HuH-7 (cell line): ENCODE measurements around the gene SEBOX.
"Not testable (repeated sequence)": the region's sequence is repeated elsewhere in the genome, so short reads cannot be mapped to it uniquely, and the experiment has no call there.

ENCODE experiments used
- DNase-seq: peaks from one replicate; pipeline ENCODE4 v3.0.0; 2011; ENCODE audit warnings: low spot score

SEBOX gene

DNA sequence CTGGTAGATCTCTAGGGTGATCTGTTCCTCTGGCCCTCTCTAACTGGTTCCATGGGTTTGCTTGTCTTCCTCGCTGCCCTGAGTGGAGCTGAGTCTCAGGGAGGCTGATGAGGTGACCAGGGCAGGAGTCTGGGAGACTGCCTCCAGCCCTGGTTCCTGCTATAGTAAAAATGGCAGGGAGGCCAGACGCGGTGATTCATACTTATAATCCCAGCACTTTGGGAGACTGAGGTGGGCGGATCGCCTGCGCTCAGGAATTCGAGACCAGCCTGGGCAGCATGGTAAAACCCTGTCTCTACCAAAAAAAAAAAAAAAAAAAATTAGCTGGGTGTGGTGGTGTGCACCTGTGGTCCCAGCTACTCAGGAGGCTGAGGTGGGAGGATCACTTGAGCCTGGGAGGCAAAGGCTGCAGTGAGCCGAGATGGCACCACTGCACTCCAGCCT, 26.2 kb downstream of the SEBOX start:
- not testable (repeated sequence) for DNase-seq

DNA sequence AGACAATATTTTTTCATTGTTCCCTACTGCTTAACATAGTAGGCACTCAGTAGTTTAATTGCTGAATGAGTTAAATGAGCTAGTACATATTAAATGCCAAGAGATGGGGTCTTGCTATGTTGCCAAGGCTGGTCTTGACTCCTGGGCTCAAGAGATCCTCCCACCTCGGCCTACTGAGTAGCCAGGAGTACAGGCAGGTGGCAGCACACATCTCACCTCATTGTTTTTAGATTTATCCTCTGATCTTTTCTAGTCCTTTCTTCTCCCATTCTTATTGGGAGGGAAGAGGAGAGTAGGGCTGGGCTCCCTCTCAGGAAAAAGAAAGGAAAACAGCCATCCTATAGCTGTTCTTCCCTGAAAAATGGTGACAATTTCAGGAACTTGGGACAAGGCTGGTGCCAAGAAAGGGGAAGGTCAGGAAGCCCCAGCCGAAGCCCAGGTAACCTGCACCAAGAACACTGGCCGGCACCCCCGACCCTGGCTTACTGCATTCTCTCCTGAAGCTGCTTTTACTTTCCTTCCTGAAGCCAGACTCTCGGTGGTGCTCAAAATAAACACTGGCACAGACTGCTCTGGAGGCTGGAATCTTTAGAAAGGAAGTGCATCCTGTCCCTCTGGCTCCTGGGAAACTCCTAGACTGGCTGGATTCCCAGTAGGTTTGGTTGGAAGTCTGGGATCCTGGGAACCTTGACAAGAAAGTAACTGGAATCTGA, 26.8 kb downstream of the SEBOX start:
- DNase-seq = no peak

DNA sequence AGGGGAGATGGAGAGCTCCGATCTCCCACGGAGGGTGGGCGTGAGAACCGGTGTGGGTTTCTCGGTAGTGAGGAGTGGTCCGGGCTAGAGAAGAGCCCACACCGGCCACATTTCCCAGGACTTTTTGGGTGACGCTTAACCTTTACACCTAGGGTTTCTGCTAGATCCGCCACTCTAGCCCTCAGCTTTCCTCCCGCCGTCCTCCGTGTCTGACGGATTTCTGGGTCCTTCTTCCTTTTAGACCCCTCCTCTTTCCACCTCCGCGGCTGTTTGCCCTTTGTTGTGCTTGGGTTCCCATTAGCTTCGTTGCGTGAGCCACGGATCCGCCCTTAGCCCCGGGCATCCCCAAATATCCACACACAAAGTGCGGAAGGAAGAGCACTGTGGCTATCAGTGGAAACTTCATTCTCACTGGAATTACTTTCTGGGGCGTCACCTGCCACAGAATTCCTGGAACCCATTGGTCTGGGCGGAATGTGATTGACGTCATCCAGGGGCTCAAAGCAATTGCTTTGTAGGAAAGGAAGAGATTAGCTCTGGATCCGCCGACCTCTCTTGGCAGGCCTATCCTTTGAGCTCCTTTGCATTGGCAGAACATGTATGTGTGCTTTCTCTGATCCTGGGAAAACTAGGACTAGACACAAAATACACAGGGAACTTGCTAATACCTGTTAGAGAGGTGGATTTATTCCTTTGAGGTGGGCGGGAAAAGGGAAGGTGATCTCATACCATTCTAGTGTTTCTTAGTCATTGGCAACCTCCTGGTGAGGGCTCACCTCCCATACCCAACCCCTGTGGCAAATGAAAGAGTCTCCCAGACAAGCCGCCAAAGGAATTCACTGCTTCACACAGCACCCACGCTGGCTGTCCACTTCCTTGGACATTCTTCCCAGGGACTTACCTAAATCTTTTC, 28.8 kb downstream of the SEBOX start:
- DNase-seq = peak; percentile 57

DNA sequence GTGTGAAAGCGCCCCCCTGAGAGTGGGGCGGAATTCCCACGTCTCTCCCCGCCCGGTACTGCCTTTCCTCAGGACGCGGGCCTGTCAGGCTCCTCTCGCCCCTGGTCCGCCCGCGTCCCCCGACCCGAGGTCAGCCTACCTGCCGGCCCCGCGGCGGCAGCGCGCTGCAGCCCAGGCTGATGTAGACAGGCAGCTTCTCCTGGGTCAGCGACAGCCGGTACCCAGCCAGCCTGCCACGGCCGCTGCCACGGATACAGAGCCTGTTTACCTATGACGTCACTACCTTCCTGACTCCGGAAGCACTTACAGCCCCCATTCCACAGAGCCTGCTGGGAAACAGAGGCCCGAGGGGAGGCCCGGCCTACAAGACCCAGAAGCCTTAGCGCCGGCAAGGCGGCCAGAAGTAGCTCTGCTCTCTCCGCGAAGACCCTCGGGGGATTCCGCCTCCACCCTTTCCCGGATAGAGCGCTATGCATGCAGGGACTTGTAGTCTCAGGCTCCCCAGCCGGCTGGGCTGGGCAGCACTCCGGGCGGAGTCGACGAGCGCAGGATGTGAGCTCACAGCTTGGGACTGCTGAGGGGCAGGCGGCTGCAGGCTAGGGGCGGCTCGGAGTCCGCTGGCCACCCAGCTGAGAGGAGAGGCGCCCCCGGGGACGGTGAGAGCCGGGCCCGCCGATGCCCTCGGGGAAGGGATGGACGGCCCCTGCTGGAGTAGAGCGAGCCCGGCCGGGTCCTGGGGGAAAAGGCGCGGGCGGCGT, 29.6 kb downstream of the SEBOX start, which contains the start of the genes IFT20 and TNFAIP1:
TSS of gene IFT20 (minus strand) at position 272 of the 758 bp plus-strand sequence. CDS start 3,487 bp downstream, outside the sequence.
TSS of gene TNFAIP1 (plus strand) at position 561 of the 758 bp plus-strand sequence. CDS start 3,761 bp downstream, outside the sequence.
- DNase-seq = peak; percentile 96

DNA sequence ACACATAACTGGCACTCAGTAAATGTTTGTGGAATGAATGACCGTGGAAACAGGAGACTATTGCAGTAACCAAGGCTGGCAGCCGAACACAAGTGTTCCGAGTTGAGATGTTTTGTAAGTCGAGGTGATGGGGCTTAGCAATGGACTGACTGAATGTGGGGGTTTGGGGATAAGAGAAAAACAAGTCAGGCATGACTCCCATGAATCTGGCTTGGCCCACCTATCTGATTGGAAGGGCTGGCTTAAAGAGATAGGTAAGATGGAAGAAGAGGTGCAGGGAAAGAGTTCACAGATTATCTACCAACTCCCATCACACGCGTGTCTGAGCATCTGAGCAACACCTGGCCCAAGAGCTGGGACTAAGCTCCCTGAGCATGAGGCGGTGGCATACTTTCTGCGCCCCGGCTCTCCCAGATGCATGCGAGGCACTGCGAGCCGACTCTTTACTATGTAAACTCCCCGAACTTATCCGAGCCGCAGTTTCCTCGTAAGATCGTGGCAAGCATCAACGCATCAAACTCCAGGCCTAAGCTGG, 30.3 kb downstream of the SEBOX start:
- DNase-seq = no peak

DNA sequence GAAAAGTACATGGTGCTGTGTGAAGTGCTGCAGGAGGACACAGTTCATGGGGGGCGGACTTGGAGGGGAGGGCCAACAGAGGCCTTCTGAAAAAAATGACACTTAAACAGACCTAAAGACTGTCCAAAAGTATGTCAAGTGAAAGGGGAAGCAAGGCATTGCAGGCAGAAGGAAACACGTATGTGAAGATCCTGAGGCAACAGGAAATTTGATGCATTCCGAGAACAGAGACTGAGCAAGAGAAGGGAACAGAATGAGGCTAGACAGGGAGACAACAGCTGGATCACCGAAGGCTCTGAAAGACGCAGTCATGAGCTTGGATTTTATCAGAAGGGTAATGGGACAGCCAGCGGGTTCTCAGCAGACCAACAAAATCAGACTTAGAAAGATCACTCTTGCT, 30.8 kb downstream of the SEBOX start:
- no peak for DNase-seq

DNA sequence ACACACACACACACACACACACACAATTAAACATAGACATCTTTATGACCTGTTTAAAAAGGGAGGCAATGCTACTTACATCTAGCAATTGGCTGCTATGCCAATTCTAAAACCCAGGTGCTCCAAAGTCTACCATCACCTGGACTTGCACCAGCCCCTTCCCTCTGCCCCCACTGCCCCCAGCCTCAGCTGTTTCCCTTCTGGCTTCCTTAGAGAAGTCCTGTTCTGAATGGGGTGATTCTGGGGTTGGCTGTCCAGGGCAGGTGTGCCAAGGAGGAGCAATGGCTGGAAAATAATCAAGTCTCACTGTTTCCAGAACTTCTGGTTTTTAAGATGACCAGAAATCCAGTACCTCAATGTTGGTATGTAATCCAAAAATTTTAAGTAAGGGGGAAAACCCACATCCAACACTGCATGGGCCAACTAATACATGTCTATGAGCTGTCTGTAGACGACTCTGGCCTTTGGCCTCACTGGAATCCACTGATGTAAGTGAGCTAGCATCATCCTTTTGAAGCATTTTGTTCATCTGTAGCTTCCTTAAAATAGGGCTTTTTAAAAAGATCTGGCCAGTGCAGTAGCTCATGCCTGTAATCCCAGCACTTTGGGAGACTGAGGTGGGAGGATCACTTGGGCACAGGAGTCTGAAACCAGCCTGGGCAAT, 31.8 kb downstream of the SEBOX start:
- no peak for DNase-seq

DNA sequence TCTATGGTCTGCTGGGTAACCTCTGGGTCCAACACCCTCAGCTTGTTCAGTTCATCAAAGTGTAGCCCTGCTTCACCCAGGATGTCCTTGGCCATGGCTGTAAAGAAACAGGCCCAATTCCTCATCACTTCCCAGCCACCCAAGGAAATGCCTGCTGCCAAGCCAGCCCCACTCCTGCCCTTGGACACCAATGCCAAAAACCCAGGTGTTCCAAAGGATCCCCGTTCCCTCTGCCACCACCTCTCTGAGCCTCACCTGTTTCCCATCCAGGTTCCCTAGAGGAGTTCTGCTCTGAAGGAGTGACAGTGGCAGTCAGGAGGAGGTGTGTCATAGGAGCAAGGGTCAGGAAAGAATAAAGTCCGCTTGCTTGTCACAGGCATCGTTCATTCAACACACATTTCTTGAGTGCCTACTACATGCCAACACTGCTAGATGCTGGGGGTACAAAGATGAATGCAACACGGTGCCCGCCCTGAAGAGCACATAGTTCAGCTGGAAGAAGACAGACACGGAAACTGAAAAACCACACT, 33.0 kb downstream of the SEBOX start:
- no peak for DNase-seq

DNA sequence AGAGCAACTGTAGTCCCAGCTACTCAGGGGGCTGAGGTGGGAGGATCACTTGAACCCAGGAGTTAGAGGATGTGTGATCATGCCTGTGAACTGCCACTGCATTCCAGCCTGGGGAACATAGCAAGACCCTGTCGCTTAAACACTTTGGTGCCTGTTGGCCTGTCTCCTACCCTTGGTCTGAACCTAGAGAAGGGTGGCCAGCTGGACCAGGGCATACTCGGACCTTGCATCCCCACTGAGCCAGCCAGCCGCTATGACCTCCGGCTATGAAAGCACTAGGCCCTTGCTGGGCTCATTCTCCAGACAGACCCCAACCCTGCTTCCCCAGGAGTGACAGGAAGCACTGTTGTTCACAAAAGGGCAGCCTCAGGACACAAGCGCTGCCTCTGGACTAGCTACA, 34.3 kb downstream of the SEBOX start:
- no peak for DNase-seq

DNA sequence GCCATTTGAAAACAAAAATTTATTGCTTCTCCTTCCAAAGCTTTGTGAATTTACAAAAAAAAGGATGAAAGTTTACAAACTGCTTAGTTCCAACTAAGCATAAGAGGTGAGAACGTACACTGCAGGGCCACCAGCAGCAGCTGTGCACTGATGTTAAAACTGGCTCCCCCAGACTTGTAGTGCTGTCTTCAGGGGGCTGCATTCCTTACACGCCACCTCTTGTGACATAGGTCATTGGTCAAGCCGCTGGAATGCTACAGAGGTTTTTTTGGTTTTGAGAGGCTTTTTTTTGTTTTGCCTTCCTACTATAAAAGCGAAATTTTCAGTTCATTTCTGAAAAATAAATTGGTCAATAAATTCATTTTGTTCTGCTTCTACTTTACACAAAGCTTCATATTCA, 36.7 kb downstream of the SEBOX start:
- DNase-seq = no peak

DNA sequence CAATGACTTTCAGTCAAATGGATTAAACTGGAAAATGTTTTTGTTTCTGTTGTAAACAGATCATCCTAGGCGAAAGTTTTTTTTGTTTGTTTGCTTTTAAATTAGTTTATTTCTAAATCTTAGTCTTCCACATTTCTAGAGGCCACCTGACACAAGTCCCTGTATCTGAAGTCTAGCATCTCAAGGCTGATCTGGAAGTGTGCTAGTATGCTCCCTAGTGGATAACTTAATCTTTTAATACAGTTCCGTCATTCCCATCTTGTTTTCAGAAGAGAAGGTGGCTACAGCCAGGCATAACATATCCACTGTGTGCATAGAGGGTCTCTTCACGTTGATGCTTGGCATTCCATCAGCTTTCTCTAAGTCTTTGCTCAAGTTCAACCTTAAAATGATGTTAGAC, 37.3 kb downstream of the SEBOX start:
- DNase-seq = no peak

DNA sequence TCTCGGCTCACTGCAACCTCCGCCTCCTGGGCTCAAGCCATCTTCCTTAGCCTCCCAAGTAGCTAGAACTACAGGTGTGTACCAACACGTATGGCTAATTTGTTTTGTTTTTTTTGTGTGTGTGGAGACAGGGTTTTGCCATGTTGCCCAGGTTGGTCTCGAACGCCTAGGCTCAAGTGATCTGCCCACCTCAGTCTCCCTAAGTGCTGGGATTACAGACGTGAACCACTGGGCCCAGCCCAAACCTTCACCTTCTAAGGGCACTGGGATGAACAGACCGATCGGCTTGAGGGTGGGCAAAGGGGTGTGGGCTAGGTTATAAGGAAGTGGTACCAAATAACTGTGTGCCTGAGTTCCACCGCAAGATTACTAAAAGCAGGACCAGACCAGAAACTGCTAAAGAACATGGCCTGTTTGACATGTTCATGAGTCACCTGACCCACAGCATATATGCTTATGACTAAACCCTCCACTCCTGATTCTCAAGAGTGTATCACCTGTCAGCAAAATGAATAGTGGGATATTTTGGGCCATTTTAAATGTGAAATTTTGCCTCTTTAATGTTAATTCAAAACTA, 37.9 kb downstream of the SEBOX start:
- DNase-seq = no peak

DNA sequence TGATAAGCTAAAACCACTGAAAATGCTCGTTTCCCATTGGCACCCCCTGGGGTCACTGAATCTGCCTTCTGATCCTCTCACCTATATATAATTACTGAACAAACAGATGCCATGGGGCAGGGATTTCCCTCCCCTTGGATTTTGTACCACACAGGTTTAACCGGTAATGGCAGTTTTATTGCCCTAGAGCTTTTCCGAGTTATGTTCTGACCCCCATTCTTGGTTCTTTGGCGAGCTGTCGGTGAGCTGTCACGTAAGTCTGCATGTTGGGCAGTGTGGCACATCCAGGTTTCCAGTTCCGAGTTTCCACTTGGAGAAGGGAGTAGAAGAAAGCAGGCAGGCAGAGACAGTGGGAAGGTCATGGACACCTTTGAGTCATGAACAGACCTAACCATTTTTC, 38.9 kb downstream of the SEBOX start:
- DNase-seq = no peak

DNA sequence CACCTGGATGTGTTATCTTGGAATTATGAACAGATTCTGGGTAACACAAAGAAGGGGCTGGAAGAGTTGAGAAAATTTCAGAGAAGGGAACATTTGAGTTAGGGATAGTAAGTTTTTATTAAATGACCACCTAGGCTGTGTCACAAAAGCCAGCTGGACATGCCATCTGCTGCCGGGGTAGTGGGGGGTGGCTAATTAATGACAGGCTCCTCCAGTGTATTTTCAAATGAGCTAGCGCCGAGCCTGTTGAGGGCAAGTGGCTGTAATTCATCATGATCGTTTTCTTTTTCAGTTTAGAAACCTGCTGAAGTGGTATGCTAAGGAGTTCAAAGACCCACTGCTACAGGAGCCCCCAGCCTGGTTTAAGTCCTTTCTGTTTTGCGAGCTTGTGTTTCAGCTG, 39.8 kb downstream of the SEBOX start:
- no peak for DNase-seq

DNA sequence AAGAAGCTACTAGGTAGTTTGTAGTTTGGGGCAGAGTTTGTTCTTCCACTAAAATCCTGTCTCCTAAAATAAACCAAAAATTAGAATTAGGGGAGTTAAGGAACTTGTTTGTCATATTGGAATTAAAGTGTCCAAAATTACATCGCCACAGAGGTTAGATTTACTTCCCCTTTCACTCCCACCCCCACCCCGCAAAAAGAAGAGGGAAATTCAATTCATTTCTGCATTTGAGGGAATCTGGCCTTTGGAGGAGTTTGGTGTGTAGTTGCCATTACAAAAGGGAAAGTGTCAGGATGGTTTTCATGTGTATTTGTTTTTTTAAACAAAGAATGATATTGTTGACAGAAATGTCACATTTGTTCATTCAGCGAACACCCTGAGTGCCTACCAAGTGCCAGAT, 40.2 kb downstream of the SEBOX start:
- no peak for DNase-seq

DNA sequence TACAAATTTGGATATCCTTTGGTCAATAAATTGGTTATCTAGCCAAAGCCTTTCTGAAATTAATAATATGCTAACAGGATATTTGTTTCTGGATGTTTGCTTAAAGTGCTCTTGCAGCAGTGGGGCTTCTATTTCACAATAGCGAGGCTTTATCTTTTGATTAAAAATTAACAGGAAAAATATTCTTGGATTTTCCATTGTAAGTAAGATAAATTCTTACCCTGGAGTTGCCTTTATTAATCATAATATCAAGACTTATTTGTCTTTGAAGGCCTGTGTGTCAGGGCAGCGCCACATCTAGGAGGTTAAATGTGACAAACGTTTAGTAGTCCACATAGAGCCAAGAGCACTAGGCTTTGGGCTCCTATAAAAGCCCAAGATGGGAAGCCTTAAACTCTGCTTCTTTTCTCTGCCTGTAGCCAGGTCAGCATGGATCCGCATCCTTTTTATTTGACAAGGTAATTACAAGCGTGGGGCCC, 40.7 kb downstream of the SEBOX start:
- no peak for DNase-seq

DNA sequence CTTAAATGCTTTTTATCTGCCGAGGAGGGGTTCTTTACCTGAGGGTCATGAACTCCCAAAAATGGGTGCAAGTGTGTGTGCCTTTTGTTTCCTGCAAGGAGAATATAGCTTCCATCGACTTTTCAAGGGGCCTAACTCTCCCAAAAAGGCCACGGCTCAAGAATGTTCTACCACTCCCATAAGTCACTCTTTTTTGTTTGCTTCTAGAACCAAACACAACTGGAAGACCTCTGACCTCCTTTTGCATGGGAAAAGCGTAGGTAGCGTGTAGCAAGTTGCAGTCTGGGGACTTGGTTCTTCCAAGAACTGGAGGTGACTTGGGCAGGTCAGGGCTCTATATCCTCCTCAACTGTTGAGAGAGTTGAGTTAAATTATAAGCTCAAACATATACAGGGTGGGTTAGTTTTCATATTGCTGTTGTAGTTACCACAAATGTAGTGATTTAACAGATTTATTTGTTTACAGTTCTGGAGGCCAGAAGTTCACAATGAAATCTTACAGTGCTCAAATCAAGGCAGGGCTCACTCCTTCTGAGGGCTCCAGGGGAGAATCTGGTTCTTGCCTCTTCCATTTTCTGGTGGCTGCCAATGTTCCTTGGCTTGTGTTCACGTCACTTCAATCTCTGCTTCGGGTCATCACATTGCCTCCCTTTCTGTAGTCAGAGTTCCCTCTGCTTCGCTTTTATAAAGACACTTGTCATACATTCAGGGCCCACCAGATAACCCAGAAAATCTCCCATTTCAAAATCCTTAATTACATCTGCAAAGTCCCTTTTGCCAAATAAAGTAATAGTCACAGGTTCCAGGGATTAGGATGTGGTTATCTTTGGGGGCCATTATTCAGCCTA, 44.6 kb downstream of the SEBOX start:
- no peak for DNase-seq

DNA sequence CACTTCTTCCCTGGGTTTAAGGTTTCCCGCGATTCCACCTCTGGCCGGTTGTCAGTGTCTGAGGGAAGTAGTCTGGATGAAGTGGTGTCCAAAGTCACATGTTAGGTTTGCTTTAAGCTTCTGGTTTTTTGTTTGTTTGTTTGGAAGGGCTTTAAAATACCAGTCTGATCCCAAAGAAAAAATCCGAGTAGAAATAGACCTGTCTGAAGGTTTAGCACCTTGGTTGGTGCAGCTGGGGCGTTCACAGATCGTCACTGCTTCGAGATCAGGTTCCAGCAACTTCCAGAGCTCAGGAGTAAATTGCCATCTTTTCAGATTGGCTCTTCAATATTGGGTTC, 45.4 kb downstream of the SEBOX start:
- no peak for DNase-seq

DNA sequence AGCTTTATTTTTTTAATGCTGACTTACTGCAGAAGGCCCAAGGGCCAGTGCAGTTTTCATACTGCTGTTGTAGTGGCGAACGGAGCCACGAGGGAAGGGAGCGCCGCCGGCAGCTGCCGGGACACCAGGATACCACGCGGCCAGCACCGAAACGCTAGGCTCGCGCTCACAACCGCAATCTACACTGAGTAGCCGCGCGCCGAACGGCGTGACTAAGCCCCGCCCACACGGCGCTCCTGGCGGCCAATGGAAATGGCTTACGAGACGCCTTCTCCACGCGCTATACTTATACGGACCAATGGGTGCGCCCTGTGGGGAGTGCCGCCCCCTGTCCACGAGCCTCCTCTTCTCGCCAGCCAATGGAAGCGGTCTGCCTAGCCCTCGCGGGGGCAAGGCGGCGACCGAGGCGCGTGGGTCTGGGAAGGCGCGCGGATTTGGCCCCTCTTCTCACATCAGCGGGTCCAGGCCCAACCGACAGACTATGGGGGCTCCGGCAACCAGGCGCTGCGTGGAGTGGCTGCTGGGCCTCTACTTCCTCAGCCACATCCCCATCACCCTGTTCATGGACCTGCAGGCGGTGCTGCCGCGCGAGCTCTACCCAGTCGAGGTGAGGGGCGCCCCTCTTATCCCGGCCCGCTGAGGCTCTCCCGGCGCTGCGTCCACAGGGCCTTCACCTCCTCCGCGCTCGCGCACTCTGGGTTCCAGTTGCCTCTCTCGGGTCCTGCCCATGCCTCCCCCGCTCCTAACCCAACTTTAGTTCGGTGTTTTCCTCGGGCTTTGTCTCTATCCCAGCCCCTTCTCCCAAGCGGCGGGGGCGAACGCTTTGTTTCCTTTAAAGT, 46.0 kb downstream of the SEBOX start, which contains the start of gene TMEM97:
TSS of gene TMEM97 (plus strand) at position 442 of the 839 bp plus-strand sequence. CDS start at position 482, 40 bp downstream.
- peak; percentile 98 for DNase-seq
